Cerebellar cortex (tissue), 1 donor: Measurements from ENCODE around the gene MSS51.

Experiments
- DNase-seq: peaks from one replicate; pipeline ENCODE4 v3.0.0-alpha.2; 2015; ENCODE audit warnings: low spot score

MSS51 gene

GRCh38 chr10:73433538-73433867 lies at the start of gene MSS51:
Gene MSS51 (minus strand): TSS chr10:73433561. CDS start chr10:73428284, 5,277 bp downstream.
- no peak for DNase-seq

GRCh38 chr10:73480158-73480557 lies 46.8 kb upstream of the MSS51 start:
- no peak for DNase-seq

- DNase-seq = no peak
Observed at GRCh38 chr10:73478636-73479035, 45.3 kb upstream of the MSS51 start.

- DNase-seq = no peak
Observed at GRCh38 chr10:73471226-73471625, 37.9 kb upstream of the MSS51 start.

GRCh38 chr10:73469579-73469978 lies 36.2 kb upstream of the MSS51 start:
- DNase-seq = no peak

- DNase-seq = no peak
Observed at GRCh38 chr10:73467206-73467605, 33.8 kb upstream of the MSS51 start.

- no peak for DNase-seq
Observed at GRCh38 chr10:73465978-73466726, 32.8 kb upstream of the MSS51 start.

- DNase-seq = no peak
Observed at GRCh38 chr10:73460897-73461296, 27.5 kb upstream of the MSS51 start.

- no peak for DNase-seq
Observed at GRCh38 chr10:73459683-73460314, 26.4 kb upstream of the MSS51 start.

- DNase-seq = no peak
Observed at GRCh38 chr10:73456187-73456890, 23.0 kb upstream of the MSS51 start.

GRCh38 chr10:73449113-73449512 lies 15.8 kb upstream of the MSS51 start:
- DNase-seq = no peak

GRCh38 chr10:73448384-73448783 lies 15.0 kb upstream of the MSS51 start:
- no peak for DNase-seq

GRCh38 chr10:73446926-73447325 lies 13.6 kb upstream of the MSS51 start:
- no peak for DNase-seq

GRCh38 chr10:73444457-73444856 lies 11.1 kb upstream of the MSS51 start:
- DNase-seq = no peak

- DNase-seq = no peak
Observed at GRCh38 chr10:73439605-73440312, 6.4 kb upstream of the MSS51 start.

- no peak for DNase-seq
Observed at GRCh38 chr10:73439055-73439454, 5.7 kb upstream of the MSS51 start.

- DNase-seq = no peak
Observed at GRCh38 chr10:73432646-73433537, 469 bp downstream of the MSS51 start.

- DNase-seq = no peak
Observed at GRCh38 chr10:73426318-73426717, 7.0 kb downstream of the MSS51 start.

GRCh38 chr10:73424478-73424877 lies 8.9 kb downstream of the MSS51 start:
- no peak for DNase-seq

- no peak for DNase-seq
Observed at GRCh38 chr10:73423309-73423708, 10.1 kb downstream of the MSS51 start.

- no peak for DNase-seq
Observed at GRCh38 chr10:73416571-73416970, 16.8 kb downstream of the MSS51 start.
